Liver (tissue), 3 donors: Measurements from ENCODE around the gene WASF1.

Source experiments
- CTCF ChIP-seq: fragments of 150-350 bp; IDR thresholded peaks from 2 replicates; pipeline ENCODE4 v1.5.1; 2017; ENCODE audit warnings: improper control_type of control experiment, low read depth, low read length; ENCODE audit not compliant: missing input control
- FOXA1 ChIP-seq: IDR thresholded peaks from 2 replicates; pipeline ENCODE4 v1.6.1; 2016; ENCODE audit warnings: antibody characterized with exemption
- GABPA ChIP-seq, 2 donors: IDR thresholded peaks in 1 of 2; conservative IDR thresholded peaks in 1 of 2; 2 replicates each; pipeline ENCODE4 v1.6.1; 2016; ENCODE audit warnings: antibody characterized with exemption in 2 of 2, mild to moderate bottlenecking in 1 of 2, moderate library complexity in 1 of 2
- JUND ChIP-seq, 2 donors: IDR thresholded peaks; 2 replicates each; pipeline ENCODE4 v1.6.1; 2016; ENCODE audit warnings: antibody characterized with exemption in 2 of 2
- RAD21 ChIP-seq, 2 donors: IDR thresholded peaks; 2 replicates each; pipeline ENCODE4 v1.6.1; 2016; ENCODE audit warnings: antibody characterized with exemption in 2 of 2, mild to moderate bottlenecking in 2 of 2
- REST ChIP-seq: IDR thresholded peaks from 2 replicates; pipeline ENCODE4 v1.6.1; 2016; ENCODE audit warnings: antibody characterized with exemption, mild to moderate bottlenecking
- YY1 ChIP-seq: IDR thresholded peaks from 2 replicates; pipeline ENCODE4 v1.6.1; 2016; ENCODE audit warnings: antibody characterized with exemption, mild to moderate bottlenecking
- ZBTB33 ChIP-seq: IDR thresholded peaks from 2 replicates; pipeline ENCODE4 v1.6.1; 2016; ENCODE audit warnings: antibody characterized with exemption
- donor health status: healthy.
- donor health status: healthy.

GRCh38 chr6:110053395-110054240, 125.9 kb downstream of the WASF1 start:
- peak; percentile 84 to 85 for TF ChIP-seq RAD21 (IDR thresholded peaks at IDR 0.05)
- no peak for TF ChIP-seq FOXA1
- TF ChIP-seq CTCF, result peak; percentile 64
- no peak for TF ChIP-seq YY1
- TF ChIP-seq ZBTB33, result no peak
- TF ChIP-seq JUND (IDR thresholded peaks at IDR 0.05), result no peak
- TF ChIP-seq REST, result no peak
- TF ChIP-seq GABPA (IDR thresholded peaks at IDR 0.05 in 1 of 2, conservative IDR thresholded peaks at IDR 0.05 in 1 of 2), result no peak
